GM10248 (cell line): ENCODE measurements around the gene SCAF8.

Experiments
- CTCF ChIA-PET: fragments of 300-600 bp; sonication (Branson Sonifier 250); formaldehyde crosslinking; extraction: SDS; loops from one replicate; lab custom pipeline; 2021; ENCODE audit warnings: antibody characterized with exemption; lab: Yijun Ruan, JAX
- POLR2A ChIA-PET: fragments of 350-650 bp; sonication (Branson Sonifier 250); formaldehyde crosslinking; extraction: SDS; loops from one replicate; lab custom pipeline; 2020; ENCODE audit warnings: antibody characterized with exemption; lab: Yijun Ruan, JAX
- DNase-seq: peaks from one replicate; pipeline ENCODE4 v3.0.0; 2012; ENCODE audit errors: extremely low spot score
- CTCF ChIP-seq: IDR thresholded peaks from 2 replicates; pipeline ENCODE4 v1.5.1; 2012; ENCODE audit warnings: mild to moderate bottlenecking, low read depth; ENCODE audit errors: extremely low read depth, missing control alignments, control extremely low read depth

The SCAF8 gene

DNA sequence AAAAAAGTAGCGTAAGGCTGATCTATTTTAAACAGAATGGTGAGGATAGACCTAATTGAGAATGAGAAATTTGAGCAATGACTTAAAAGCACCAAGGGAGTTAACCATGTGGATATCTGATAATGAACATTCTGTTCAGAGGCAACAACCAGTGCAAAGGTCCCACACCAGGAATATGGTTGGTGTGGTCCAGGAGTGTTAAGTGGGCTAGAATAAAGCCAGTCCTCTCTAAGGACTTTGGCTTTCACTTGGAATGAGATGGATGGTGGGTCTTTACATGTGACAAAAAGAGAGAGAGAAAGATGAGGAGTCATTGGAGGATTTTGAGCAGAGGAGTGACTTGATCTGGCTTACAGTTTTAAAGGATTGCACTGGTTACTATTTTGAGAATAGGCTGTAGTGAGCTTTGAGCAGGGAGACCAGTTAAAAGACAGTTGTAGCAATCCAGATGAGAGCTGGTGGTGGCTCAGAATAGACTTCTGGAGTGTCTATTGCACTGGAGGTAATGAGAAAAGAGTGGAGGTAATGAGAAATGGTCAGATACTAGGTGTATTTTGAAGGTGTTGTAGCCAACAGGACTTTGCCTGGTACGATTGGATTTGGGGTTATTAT lies 89.8 kb downstream of the SCAF8 start:
- no peak for DNase-seq
- CTCF ChIA-PET, result interaction anchor here (1.6 kb wide), 1 partner anchor 147 kb away, joined by 3 read pairs; no protein-coding TSS in a partner anchor
- TF ChIP-seq CTCF, result no peak
- POLR2A ChIA-PET, result no interaction called here

DNA sequence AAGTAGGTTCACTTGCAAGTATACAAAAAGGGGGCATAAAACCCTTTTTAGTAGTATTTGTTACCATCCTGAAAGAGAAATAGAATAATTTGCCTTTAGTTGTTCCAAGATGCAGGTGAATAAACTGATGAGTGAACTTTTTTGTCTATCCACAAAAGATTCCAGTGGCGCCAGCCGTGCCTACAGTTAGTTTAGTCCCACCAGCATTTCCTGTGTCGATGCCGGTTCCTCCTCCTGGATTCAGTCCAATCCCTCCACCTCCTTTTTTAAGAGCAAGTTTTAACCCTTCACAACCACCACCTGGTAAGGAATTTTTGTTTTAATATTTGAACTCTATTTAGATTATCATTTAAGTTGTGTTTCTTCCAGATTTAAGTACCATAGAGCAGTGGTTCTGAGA lies 90.9 kb downstream of the SCAF8 start:
- ChIA-PET POLR2A (no interaction called here), CTCF (no interaction called here)
- TF ChIP-seq CTCF, result no peak
- DNase-seq, result no peak

DNA sequence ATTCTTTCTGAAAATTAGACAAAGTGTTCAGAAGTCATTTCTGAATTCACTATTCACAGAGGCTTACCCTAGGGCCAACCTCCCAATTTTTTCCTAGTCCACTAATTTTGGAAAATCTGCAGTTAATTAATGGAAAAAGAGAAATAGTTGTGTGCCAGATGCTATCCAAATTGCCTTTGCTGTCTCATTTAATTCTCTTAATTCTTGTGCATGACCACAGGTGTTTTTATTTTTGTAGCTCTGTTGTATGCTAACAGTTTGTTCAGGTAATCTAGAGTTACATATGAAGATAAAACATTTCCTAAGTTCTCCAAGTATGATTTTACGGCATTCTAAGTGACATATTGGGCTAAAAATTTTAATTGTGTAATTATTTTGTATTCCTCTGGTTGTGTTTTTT lies 96.8 kb downstream of the SCAF8 start:
- POLR2A ChIA-PET, result no interaction called here
- no peak for TF ChIP-seq CTCF
- no peak for DNase-seq
- CTCF ChIA-PET, result interaction anchor here (1.1 kb wide), 1 partner anchor 13 kb away, joined by 3 read pairs; no protein-coding TSS in a partner anchor

DNA sequence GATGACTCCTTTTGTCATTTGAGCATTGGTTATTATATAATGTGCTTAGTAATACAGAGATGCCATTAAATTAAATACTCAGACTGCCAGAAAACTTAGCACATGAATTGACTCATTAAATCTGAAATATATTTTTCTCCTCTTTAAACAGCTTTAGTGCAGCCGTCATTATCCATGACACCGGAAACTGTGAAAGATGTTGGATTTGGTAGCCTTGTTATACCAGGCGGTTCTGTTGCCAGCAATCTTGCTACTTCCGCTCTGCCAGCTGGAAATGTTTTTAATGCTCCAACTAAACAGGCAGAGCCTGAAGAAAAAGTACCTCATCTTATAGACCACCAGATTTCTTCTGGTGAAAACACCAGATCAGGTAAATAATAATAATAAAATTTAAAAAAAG lies 97.6 kb downstream of the SCAF8 start:
- POLR2A ChIA-PET, result no interaction called here
- no peak for DNase-seq
- no peak for TF ChIP-seq CTCF
- CTCF ChIA-PET, result no interaction called here

- no peak for TF ChIP-seq CTCF
- ChIA-PET CTCF (interaction anchor here (1.0 kb wide), 1 partner anchor 425 kb away, joined by 3 read pairs; no protein-coding TSS in a partner anchor), POLR2A (no interaction called here)
- no peak for DNase-seq
Measured at GRCh38 chr6:154835307-154835706, 102.1 kb downstream of the SCAF8 start.

- POLR2A ChIA-PET, result no interaction called here
- CTCF ChIA-PET, result interaction anchor here (1.1 kb wide), 1 partner anchor 104 kb away, joined by 3 read pairs; no protein-coding TSS in a partner anchor
- DNase-seq, result no peak
- no peak for TF ChIP-seq CTCF
Measured at GRCh38 chr6:154839546-154839945, 106.3 kb downstream of the SCAF8 start.

DNA sequence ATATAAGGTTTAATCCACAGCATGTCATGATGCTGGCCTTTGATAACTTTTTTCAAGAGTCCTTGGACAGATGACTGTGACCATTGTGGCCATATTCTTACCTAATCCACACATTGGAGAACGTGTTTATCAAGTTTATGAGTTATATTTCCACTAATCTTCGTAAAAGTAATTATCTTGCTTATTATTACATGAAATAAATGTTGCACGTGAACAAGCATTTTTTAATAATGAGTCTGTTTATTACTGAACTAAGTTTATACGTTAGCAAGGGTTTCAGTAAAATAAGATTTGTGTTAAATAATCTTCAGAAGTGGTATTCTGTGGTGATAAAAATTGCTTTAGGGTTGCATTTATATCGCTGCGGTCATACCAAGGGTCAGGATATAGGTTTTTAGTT lies 107.1 kb downstream of the SCAF8 start:
- no peak for DNase-seq
- TF ChIP-seq CTCF, result no peak
- POLR2A ChIA-PET, result no interaction called here
- CTCF ChIA-PET, result no interaction called here
